ENCODE results near the gene GMIP.

DNA sequence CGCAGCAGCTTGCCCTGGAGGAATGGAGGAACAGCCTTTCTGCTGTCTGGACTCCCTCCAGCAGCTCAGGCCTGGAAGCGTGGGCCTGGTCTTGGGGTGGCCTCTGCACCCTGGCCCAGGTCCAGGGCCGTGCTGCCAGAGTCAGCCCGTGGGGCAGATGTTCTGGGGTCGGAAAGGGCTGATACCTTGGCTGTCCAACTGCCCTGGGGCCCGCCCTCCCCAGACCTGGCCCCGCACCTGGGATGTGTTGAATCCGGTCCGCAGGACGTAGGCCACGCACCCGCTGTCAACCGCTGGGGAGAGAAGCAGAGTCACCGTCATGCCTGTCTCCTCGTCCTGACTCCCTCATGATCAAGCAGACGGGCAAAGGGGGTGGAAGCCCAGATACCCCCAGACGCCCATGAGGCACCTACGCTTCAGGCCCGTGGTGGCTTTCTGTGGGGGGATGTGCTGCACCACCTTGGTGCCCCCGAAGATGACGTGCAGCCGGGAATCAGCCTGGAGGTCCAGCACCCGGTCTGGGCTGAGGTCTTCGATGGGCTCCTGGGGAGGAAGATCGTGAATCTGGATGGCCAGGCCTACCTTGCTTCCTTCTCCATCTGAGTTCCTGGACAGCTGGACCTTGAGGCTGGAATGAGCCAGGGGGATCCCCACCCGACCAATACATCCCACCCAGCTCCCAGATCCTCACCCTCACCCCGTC is 12.3 kb upstream of the GMIP start:
- TF ChIP-seq, protein P1, sequence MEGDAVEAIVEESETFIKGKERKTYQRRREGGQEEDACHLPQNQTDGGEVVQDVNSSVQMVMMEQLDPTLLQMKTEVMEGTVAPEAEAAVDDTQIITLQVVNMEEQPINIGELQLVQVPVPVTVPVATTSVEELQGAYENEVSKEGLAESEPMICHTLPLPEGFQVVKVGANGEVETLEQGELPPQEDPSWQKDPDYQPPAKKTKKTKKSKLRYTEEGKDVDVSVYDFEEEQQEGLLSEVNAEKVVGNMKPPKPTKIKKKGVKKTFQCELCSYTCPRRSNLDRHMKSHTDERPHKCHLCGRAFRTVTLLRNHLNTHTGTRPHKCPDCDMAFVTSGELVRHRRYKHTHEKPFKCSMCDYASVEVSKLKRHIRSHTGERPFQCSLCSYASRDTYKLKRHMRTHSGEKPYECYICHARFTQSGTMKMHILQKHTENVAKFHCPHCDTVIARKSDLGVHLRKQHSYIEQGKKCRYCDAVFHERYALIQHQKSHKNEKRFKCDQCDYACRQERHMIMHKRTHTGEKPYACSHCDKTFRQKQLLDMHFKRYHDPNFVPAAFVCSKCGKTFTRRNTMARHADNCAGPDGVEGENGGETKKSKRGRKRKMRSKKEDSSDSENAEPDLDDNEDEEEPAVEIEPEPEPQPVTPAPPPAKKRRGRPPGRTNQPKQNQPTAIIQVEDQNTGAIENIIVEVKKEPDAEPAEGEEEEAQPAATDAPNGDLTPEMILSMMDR (IDR thresholded peaks at IDR 0.05), result no peak
- no peak for TF ChIP-seq POLR2A (IDR thresholded peaks at IDR 0.05)
